IMR-90 (cell line): Measurements from ENCODE around the gene SLC24A3. TPM values are rescaled to one million over a fixed set of nuclear protein-coding genes. Genes with fewer than 3 reads are reported as not detected.

ENCODE experiments used
- ATAC-seq: fragments of 200-7000 bp; cut with Tn5 transposase; 2 replicates; pipeline ENCODE4 v1.9.1; 2020; ENCODE audit warnings: low read depth, mild to moderate bottlenecking, moderate library complexity
- BruUV-seq: library from RNA; stranded (reverse); fragments of 400-500 nt; replicated peaks from 2 replicates; lab custom pipeline; 2021; lab: Mats Ljungman, UMichigan
- CTCF ChIA-PET: fragments of 300-600 bp; formaldehyde crosslinking; extraction: SDS; loops from one replicate; lab custom pipeline; 2021; ENCODE audit warnings: antibody characterized with exemption; lab: Yijun Ruan, JAX
- POLR2A ChIA-PET: fragments of 300-600 bp; sonication (Branson Sonifier 250); formaldehyde crosslinking; loops from one replicate; lab custom pipeline; 2022; ENCODE audit warnings: antibody characterized with exemption; ENCODE audit not compliant: unreplicated experiment; lab: Charles Lee
- DNase-seq: peaks from one replicate; pipeline ENCODE4 v3.0.0; 2013
- H2AFZ ChIP-seq: replicated peaks from 2 replicates; pipeline ENCODE3; 2013; ENCODE audit warnings: low read length, mild to moderate bottlenecking; ENCODE audit not compliant: poor library complexity
- H2AK5ac ChIP-seq: 2 replicates; pipeline ENCODE4 v1.6.1; 2013; ENCODE audit warnings: low read depth, low read length, inconsistent platforms
- H2AK9ac ChIP-seq: replicated peaks from 2 replicates; pipeline ENCODE3; 2013; ENCODE audit warnings: mild to moderate bottlenecking, low read depth, low read length, moderate library complexity; ENCODE audit not compliant: poor library complexity
- H2BK120ac ChIP-seq: 2 replicates; pipeline ENCODE4 v1.6.1; 2013; ENCODE audit warnings: low read depth, low read length, inconsistent platforms
- H2BK15ac ChIP-seq: 3 replicates; pipeline ENCODE4 v1.6.1; 2013; ENCODE audit warnings: low read depth, low read length, inconsistent platforms
- H2BK20ac ChIP-seq: 2 replicates; pipeline ENCODE4 v1.6.1; 2013; ENCODE audit warnings: low read depth, mild to moderate bottlenecking, inconsistent platforms, low read length, moderate library complexity
- H2BK5ac ChIP-seq: 2 replicates; pipeline ENCODE4 v1.6.1; 2013; ENCODE audit warnings: mild to moderate bottlenecking, low read depth, low read length, inconsistent platforms; ENCODE audit not compliant: poor library complexity, severe bottlenecking
- H3K14ac ChIP-seq: replicated peaks from 2 replicates; pipeline ENCODE4 v1.6.1; 2013; ENCODE audit warnings: low read depth, low read length, inconsistent platforms
- H3K18ac ChIP-seq: 2 replicates; pipeline ENCODE4 v1.6.1; 2013; ENCODE audit warnings: low read depth, low read length, control low read depth
- H3K23ac ChIP-seq: 2 replicates; pipeline ENCODE4 v1.6.1; 2013; ENCODE audit warnings: low read depth, low read length, inconsistent platforms
- H3K27ac ChIP-seq: 2 replicates; pipeline ENCODE4 v1.5.1; 2013; ENCODE audit warnings: mild to moderate bottlenecking, control low read depth, low read length; ENCODE audit not compliant: insufficient read depth
- H3K27me3 ChIP-seq: 2 replicates; pipeline ENCODE4 v1.6.1; 2013; ENCODE audit warnings: low read length; ENCODE audit not compliant: control insufficient read depth, insufficient read depth
- H3K36me3 ChIP-seq: 2 replicates; pipeline ENCODE4 v1.6.1; 2013; ENCODE audit warnings: low read length, mixed read lengths; ENCODE audit not compliant: control insufficient read depth, insufficient read depth
- H3K4ac ChIP-seq: 2 replicates; pipeline ENCODE4 v1.6.1; 2013; ENCODE audit warnings: low read depth, low read length, inconsistent platforms
- H3K4me1 ChIP-seq: 2 replicates; pipeline ENCODE4 v1.6.1; 2013; ENCODE audit warnings: low read length, mixed read lengths; ENCODE audit not compliant: control insufficient read depth, insufficient read depth
- H3K4me2 ChIP-seq: 2 replicates; pipeline ENCODE4 v1.6.1; 2013; ENCODE audit warnings: low read depth, mild to moderate bottlenecking, control low read depth, low read length, moderate library complexity
- H3K4me3 ChIP-seq: 2 replicates; pipeline ENCODE4 v1.5.1; 2013; ENCODE audit warnings: low read depth, mild to moderate bottlenecking, control low read depth, low read length, moderate library complexity; ENCODE audit not compliant: insufficient read depth
- H3K56ac ChIP-seq: 2 replicates; pipeline ENCODE4 v1.6.1; 2013; ENCODE audit warnings: low read length, inconsistent platforms; ENCODE audit not compliant: insufficient read depth; ENCODE audit errors: extremely low read depth
- H3K79me1 ChIP-seq, 2 experiments: 2 replicates each; pipeline ENCODE4 v1.6.1; 2013; ENCODE audit warnings: low read length in 2 of 2, inconsistent platforms in 1 of 2, low read depth in 1 of 2
- H3K9ac ChIP-seq: 2 replicates; pipeline ENCODE4 v1.6.1; 2013; ENCODE audit warnings: low read depth, low read length, control low read depth
- H3K9me1 ChIP-seq: 2 replicates; pipeline ENCODE4 v1.6.1; 2013; ENCODE audit warnings: low read length, inconsistent platforms; ENCODE audit not compliant: insufficient read depth
- H3K9me3 ChIP-seq: 2 replicates; pipeline ENCODE4 v1.6.1; 2013; ENCODE audit warnings: low read length; ENCODE audit not compliant: control insufficient read depth, insufficient read depth
- H4K20me1 ChIP-seq: 2 replicates; pipeline ENCODE4 v1.6.1; 2013; ENCODE audit warnings: low read length, inconsistent platforms; ENCODE audit not compliant: insufficient read depth
- H4K5ac ChIP-seq: 2 replicates; pipeline ENCODE4 v1.6.1; 2013; ENCODE audit warnings: mild to moderate bottlenecking, low read depth, low read length, control low read depth
- H4K8ac ChIP-seq, 2 experiments: 2 replicates each; pipeline ENCODE4 v1.6.1; 2013; ENCODE audit warnings: low read depth in 2 of 2, low read length in 2 of 2, control low read depth in 1 of 2, inconsistent platforms in 1 of 2
- H4K91ac ChIP-seq: 2 replicates; pipeline ENCODE4 v1.6.1; 2013; ENCODE audit warnings: low read depth, low read length, inconsistent platforms; ENCODE audit not compliant: insufficient read depth
- BHLHE40 ChIP-seq: fragments of 150-350 bp; IDR thresholded peaks from 2 replicates; pipeline ENCODE4 v1.6.1; 2016; ENCODE audit warnings: mild to moderate bottlenecking, low read depth, low read length
- CEBPB ChIP-seq: IDR thresholded peaks from 2 replicates; pipeline ENCODE4 v1.6.1; 2012; ENCODE audit warnings: low read depth, low read length, improper control_type of control experiment
- CHD1 ChIP-seq: IDR thresholded peaks from 2 replicates; pipeline ENCODE4 v1.6.1; 2012; ENCODE audit warnings: low read depth, low read length, improper control_type of control experiment
- FOS ChIP-seq: fragments of 150-350 bp; IDR thresholded peaks from 2 replicates; pipeline ENCODE4 v1.6.1; 2016; ENCODE audit warnings: low read depth, low read length
- MAFK ChIP-seq: IDR thresholded peaks from 2 replicates; pipeline ENCODE4 v1.6.1; 2012; ENCODE audit warnings: low read depth, low read length, improper control_type of control experiment
- MAZ ChIP-seq: IDR thresholded peaks from 2 replicates; pipeline ENCODE4 v1.6.1; 2012; ENCODE audit warnings: low read depth, mild to moderate bottlenecking, low read length, improper control_type of control experiment, moderate library complexity, borderline replicate concordance
- MXI1 ChIP-seq: IDR thresholded peaks from 2 replicates; pipeline ENCODE4 v1.6.1; 2012; ENCODE audit warnings: low read depth, mild to moderate bottlenecking, low read length, moderate library complexity, borderline replicate concordance
- NFE2L2 ChIP-seq: fragments of 150-350 bp; IDR thresholded peaks from 2 replicates; pipeline ENCODE4 v1.6.1; 2016; ENCODE audit warnings: low read depth, mild to moderate bottlenecking, low read length
- POLR2A ChIP-seq: IDR thresholded peaks from 2 replicates; pipeline ENCODE4 v1.6.1; 2012; ENCODE audit warnings: mild to moderate bottlenecking, low read depth, low read length
- RAD21 ChIP-seq: IDR thresholded peaks from 2 replicates; pipeline ENCODE4 v1.6.1; 2012; ENCODE audit warnings: low read length, improper control_type of control experiment
- RCOR1 ChIP-seq: IDR thresholded peaks from 2 replicates; pipeline ENCODE4 v1.6.1; 2012; ENCODE audit warnings: mild to moderate bottlenecking, low read length, improper control_type of control experiment; ENCODE audit not compliant: insufficient replicate concordance
- RFX5 ChIP-seq: IDR thresholded peaks from 2 replicates; pipeline ENCODE4 v1.8.0; 2012; ENCODE audit warnings: low read depth, mild to moderate bottlenecking, low read length, moderate library complexity
- SMC3 ChIP-seq: fragments of 150-350 bp; IDR thresholded peaks from 2 replicates; pipeline ENCODE4 v1.6.1; 2016; ENCODE audit warnings: low read depth, mild to moderate bottlenecking, antibody characterized with exemption, low read length, moderate library complexity
- WGBS, 2 experiments: methylation state at CpG; one replicate each; pipeline versions ENCODE4 v1.1.5 to v1.1.7; 2013; ENCODE audit warnings: missing lambda C conversion rate in 2 of 2; ENCODE audit not compliant: insufficient read length in 1 of 2; ENCODE audit errors: extremely low coverage in 2 of 2; 5-methylcytosine and 5-hydroxymethylcytosine counted together
- dilution Hi-C: fragments of 300-500 bp; cut with HindIII; formaldehyde crosslinking; loops from one replicate; pipeline ENCODE4 v1.14.3; 2018; ENCODE audit warnings: low sequenced_read_pairs; ENCODE audit not compliant: unreplicated experiment
- in situ Hi-C: fragments of 300-500 bp; cut with MboI; formaldehyde crosslinking; loops from 3 replicates; pipeline ENCODE4 v1.14.3; 2019; ENCODE audit warnings: low sequenced_read_pairs, inconsistent platforms, mixed read lengths
- intact Hi-C: fragments of 100-400 bp; cut with micrococcal nuclease; formaldehyde crosslinking; loops from 2 replicates; pipeline ENCODE4 v1.10.0; 2022
- polyA plus RNA-seq, 3 experiments: library from polyadenylated mRNA; depleted of rRNA; stranded (reverse); fragments of >200 nt; gene quantifications; 2 replicates each; pipeline ENCODE4 v1.2.3, GENCODE V29; 2012; ENCODE audit warnings: low replicate concordance in 1 of 3
- total RNA-seq: library from RNA; depleted of rRNA; stranded (reverse); fragments of >200 nt; gene quantifications from 2 replicates; pipeline ENCODE4 v1.2.3, GENCODE V29; 2012
- TF ChIP-seq, protein P1 (sequence below): conservative IDR thresholded peaks from 2 replicates; pipeline ENCODE4 v1.5.1; 2012; ENCODE audit warnings: mild to moderate bottlenecking, low read depth, low read length, improper control_type of control experiment
- TF ChIP-seq, protein P2 (sequence below): fragments of 150-350 bp; IDR thresholded peaks from 2 replicates; pipeline ENCODE4 v1.6.1; 2017; ENCODE audit warnings: mild to moderate bottlenecking, antibody characterized with exemption, low read length, low read depth
- TF ChIP-seq, protein P3 (sequence below): fragments of 150-350 bp; IDR thresholded peaks from 2 replicates; pipeline ENCODE4 v1.6.1; 2016; ENCODE audit warnings: low read depth, mild to moderate bottlenecking, low read length, moderate library complexity, borderline replicate concordance

SLC24A3 gene
- total and polyA plus RNA-seq, 2 of the 4 experiments (the other 2 are of a cell fraction), result not detected

DNA sequence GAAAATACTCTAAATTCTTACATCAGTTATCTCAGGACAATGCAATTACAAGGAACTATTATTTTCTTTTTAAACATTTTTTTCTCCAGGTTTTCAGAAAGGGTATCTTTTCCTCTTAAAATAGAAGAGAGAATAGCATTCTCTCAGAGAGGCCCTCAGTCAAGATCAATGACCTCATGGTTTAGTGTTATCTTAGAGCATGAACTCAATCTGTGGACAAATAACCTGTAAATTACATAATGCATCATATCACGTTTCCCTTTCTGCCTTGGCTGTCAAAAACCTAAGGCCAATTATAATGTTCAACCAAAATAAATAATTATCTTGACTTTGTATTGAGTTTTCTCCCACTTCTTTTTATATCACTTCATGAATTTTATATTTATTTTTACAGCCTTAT lies 202.2 kb downstream of the SLC24A3 start:
- H3K27ac ChIP-seq, result no peak overlapping the region
- DNase-seq (no peak), ATAC-seq (no peak)
- H3K9me1 ChIP-seq, result no peaks in the 10 kb centered on the region
- H2AK5ac ChIP-seq, result no peak overlapping the region
- no peaks in the 10 kb centered on the region for H4K20me1 ChIP-seq
- no peaks in the 10 kb centered on the region for H3K27me3 ChIP-seq
- dilution Hi-C loops, result no loop called here
- H4K8ac ChIP-seq, result no peak overlapping the region
- H2BK15ac ChIP-seq, result no peak overlapping the region
- no peak overlapping the region for H3K4ac ChIP-seq
- H3K23ac ChIP-seq, result no peak overlapping the region
- no peak overlapping the region for H3K56ac ChIP-seq
- no peak overlapping the region for H3K18ac ChIP-seq
- no CpG with 5 or more reads among the region's 1 CpG for WGBS, 2 experiments
- POLR2A ChIA-PET, result no interaction called here
- CTCF ChIA-PET, result no interaction called here
- in situ Hi-C loops, result no loop called here
- H2BK5ac ChIP-seq, result no peak overlapping the region
- H2AK9ac ChIP-seq, result no peak overlapping the region
- no TSS peak for BruUV-seq
- no peak overlapping the region for H2BK20ac ChIP-seq
- no peak overlapping the region for H3K4me3 ChIP-seq
- H4K91ac ChIP-seq, result no peak overlapping the region
- no peaks in the 10 kb centered on the region for H3K36me3 ChIP-seq
- H3K79me1 ChIP-seq, result no peaks in the 10 kb centered on the region
- no peak overlapping the region for H4K5ac ChIP-seq
- no peak overlapping the region for H3K14ac ChIP-seq
- H3K9ac ChIP-seq, result no peak overlapping the region
- no peak overlapping the region for H2AFZ ChIP-seq
- intact Hi-C loops, result no loop called here
- H3K4me2 ChIP-seq, result no peak overlapping the region
- no peaks in the 10 kb centered on the region for H3K4me1 ChIP-seq
- H3K9me3 ChIP-seq, result no peaks in the 10 kb centered on the region
- TF ChIP-seq, protein P1, sequence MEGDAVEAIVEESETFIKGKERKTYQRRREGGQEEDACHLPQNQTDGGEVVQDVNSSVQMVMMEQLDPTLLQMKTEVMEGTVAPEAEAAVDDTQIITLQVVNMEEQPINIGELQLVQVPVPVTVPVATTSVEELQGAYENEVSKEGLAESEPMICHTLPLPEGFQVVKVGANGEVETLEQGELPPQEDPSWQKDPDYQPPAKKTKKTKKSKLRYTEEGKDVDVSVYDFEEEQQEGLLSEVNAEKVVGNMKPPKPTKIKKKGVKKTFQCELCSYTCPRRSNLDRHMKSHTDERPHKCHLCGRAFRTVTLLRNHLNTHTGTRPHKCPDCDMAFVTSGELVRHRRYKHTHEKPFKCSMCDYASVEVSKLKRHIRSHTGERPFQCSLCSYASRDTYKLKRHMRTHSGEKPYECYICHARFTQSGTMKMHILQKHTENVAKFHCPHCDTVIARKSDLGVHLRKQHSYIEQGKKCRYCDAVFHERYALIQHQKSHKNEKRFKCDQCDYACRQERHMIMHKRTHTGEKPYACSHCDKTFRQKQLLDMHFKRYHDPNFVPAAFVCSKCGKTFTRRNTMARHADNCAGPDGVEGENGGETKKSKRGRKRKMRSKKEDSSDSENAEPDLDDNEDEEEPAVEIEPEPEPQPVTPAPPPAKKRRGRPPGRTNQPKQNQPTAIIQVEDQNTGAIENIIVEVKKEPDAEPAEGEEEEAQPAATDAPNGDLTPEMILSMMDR, result no peak
- no peak for TF ChIP-seq SMC3
- TF ChIP-seq BHLHE40, result no peak
- no peak for TF ChIP-seq CHD1
- TF ChIP-seq, protein P2, sequence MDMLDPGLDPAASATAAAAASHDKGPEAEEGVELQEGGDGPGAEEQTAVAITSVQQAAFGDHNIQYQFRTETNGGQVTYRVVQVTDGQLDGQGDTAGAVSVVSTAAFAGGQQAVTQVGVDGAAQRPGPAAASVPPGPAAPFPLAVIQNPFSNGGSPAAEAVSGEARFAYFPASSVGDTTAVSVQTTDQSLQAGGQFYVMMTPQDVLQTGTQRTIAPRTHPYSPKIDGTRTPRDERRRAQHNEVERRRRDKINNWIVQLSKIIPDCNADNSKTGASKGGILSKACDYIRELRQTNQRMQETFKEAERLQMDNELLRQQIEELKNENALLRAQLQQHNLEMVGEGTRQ, result no peak
- TF ChIP-seq MXI1, result no peak
- TF ChIP-seq, protein P3, sequence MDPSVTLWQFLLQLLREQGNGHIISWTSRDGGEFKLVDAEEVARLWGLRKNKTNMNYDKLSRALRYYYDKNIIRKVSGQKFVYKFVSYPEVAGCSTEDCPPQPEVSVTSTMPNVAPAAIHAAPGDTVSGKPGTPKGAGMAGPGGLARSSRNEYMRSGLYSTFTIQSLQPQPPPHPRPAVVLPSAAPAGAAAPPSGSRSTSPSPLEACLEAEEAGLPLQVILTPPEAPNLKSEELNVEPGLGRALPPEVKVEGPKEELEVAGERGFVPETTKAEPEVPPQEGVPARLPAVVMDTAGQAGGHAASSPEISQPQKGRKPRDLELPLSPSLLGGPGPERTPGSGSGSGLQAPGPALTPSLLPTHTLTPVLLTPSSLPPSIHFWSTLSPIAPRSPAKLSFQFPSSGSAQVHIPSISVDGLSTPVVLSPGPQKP, result no peak
- no peak for TF ChIP-seq RCOR1
- TF ChIP-seq MAZ, result no peak
- TF ChIP-seq FOS, result no peak
- TF ChIP-seq RFX5, result no peak
- no peak for TF ChIP-seq MAFK
- TF ChIP-seq CEBPB, result no peak
- no peak for TF ChIP-seq POLR2A
- TF ChIP-seq NFE2L2, result no peak
- no peak for TF ChIP-seq RAD21
- H2BK120ac ChIP-seq, result no peak overlapping the region
